Mesenchymal stem cell (in vitro differentiated cells and primary cell): ENCODE data around the gene TRA2A.

Experiments
- DNase-seq: peaks from one replicate; pipeline ENCODE4 v3.0.0-alpha.2; 2013
- H2AFZ ChIP-seq: one replicate; pipeline ENCODE4 v1.6.1; 2013; ENCODE audit warnings: low read depth, mild to moderate bottlenecking, control low read depth, inconsistent platforms, low read length, moderate library complexity
- H2AK5ac ChIP-seq: 2 replicates; pipeline ENCODE4 v1.6.1; 2013; ENCODE audit warnings: low read length, moderate library complexity, mild to moderate bottlenecking, inconsistent platforms; ENCODE audit not compliant: severe bottlenecking
- H2BK120ac ChIP-seq: one replicate; pipeline ENCODE4 v1.6.1; 2013; ENCODE audit warnings: low read depth, mild to moderate bottlenecking, inconsistent platforms, low read length, moderate library complexity
- H2BK12ac ChIP-seq, 2 experiments: one replicate each; pipeline ENCODE4 v1.6.1; 2013; ENCODE audit warnings: inconsistent platforms in 2 of 2, low read length in 2 of 2, mild to moderate bottlenecking in 2 of 2, moderate library complexity in 2 of 2, control low read depth in 1 of 2
- H2BK15ac ChIP-seq: one replicate; pipeline ENCODE4 v1.6.1; 2013; ENCODE audit warnings: mild to moderate bottlenecking, low read depth, inconsistent platforms; ENCODE audit not compliant: poor library complexity, severe bottlenecking
- H2BK5ac ChIP-seq: 2 replicates; pipeline ENCODE4 v1.6.1; 2013; ENCODE audit warnings: low read depth, mild to moderate bottlenecking, low read length, control low read depth, inconsistent platforms; ENCODE audit not compliant: poor library complexity, severe bottlenecking
- H3K14ac ChIP-seq, 2 experiments: one replicate each; pipeline ENCODE4 v1.6.1; 2013; ENCODE audit warnings: inconsistent platforms in 2 of 2, low read length in 2 of 2, control low read depth in 1 of 2, mild to moderate bottlenecking in 1 of 2, moderate library complexity in 1 of 2
- H3K18ac ChIP-seq, 2 experiments: one replicate each; pipeline ENCODE4 v1.6.1; 2013; ENCODE audit warnings: inconsistent platforms in 2 of 2, low read length in 2 of 2, control low read depth in 1 of 2, low read depth in 1 of 2, mild to moderate bottlenecking in 1 of 2
- H3K23ac ChIP-seq, 2 experiments: one replicate each; pipeline ENCODE4 v1.6.1; 2013; ENCODE audit warnings: inconsistent platforms in 2 of 2, low read length in 2 of 2, mild to moderate bottlenecking in 2 of 2, moderate library complexity in 2 of 2, control low read depth in 1 of 2
- H3K27ac ChIP-seq: 2 replicates; pipeline ENCODE4 v1.5.1; 2013; ENCODE audit warnings: mild to moderate bottlenecking, moderate library complexity, low read length, control low read depth, inconsistent platforms; ENCODE audit not compliant: poor library complexity, severe bottlenecking
- H3K27me3 ChIP-seq, 2 experiments: 2 replicates each; pipeline versions ENCODE4 v1.6.1 to v1.7.0; 2013; ENCODE audit warnings: low read length in 2 of 2, mild to moderate bottlenecking in 2 of 2, moderate library complexity in 2 of 2, control low read depth in 1 of 2, inconsistent platforms in 1 of 2; ENCODE audit not compliant: control insufficient read depth in 1 of 2, insufficient read depth in 1 of 2
- H3K36me3 ChIP-seq, 2 experiments: 2 replicates each; pipeline versions ENCODE4 v1.6.1 to v1.7.0; 2013; ENCODE audit warnings: low read length in 2 of 2, control low read depth in 1 of 2, inconsistent platforms in 1 of 2, low read depth in 1 of 2, mild to moderate bottlenecking in 1 of 2; ENCODE audit not compliant: insufficient read depth in 2 of 2, control insufficient read depth in 1 of 2
- H3K4ac ChIP-seq, 2 experiments: one replicate each; pipeline ENCODE4 v1.6.1; 2013; ENCODE audit warnings: inconsistent platforms in 2 of 2, low read length in 2 of 2, mild to moderate bottlenecking in 2 of 2, moderate library complexity in 2 of 2, control low read depth in 1 of 2, low read depth in 1 of 2
- H3K4me1 ChIP-seq: 2 replicates; pipeline ENCODE4 v1.6.1; 2013; ENCODE audit warnings: low read depth, low read length, control low read depth; ENCODE audit not compliant: control insufficient read depth, insufficient read depth
- H3K4me2 ChIP-seq: 2 replicates; pipeline ENCODE4 v1.6.1; 2013; ENCODE audit warnings: low read length, mild to moderate bottlenecking, inconsistent platforms; ENCODE audit not compliant: poor library complexity, severe bottlenecking
- H3K4me3 ChIP-seq, 2 experiments: 2 replicates each; pipeline versions ENCODE4 v1.5.1 to v1.7.0; 2013; ENCODE audit warnings: low read length in 2 of 2, mild to moderate bottlenecking in 2 of 2, control low read depth in 1 of 2, low read depth in 1 of 2; ENCODE audit not compliant: insufficient read depth in 1 of 2
- H3K79me1 ChIP-seq: replicated peaks from 2 replicates; pipeline ENCODE4 v1.6.1; 2013; ENCODE audit warnings: mild to moderate bottlenecking, control low read depth, low read length, inconsistent platforms; ENCODE audit not compliant: poor library complexity, severe bottlenecking
- H3K9ac ChIP-seq: 2 replicates; pipeline ENCODE4 v1.7.0; 2013; ENCODE audit warnings: mild to moderate bottlenecking, low read length, moderate library complexity
- H3K9me3 ChIP-seq: 2 replicates; pipeline ENCODE4 v1.7.0; 2013; ENCODE audit warnings: mild to moderate bottlenecking, low read length; ENCODE audit not compliant: control insufficient read depth
- H4K8ac ChIP-seq: one replicate; pipeline ENCODE4 v1.6.1; 2013; ENCODE audit warnings: inconsistent platforms, mild to moderate bottlenecking, low read length, moderate library complexity
- H4K91ac ChIP-seq: one replicate; pipeline ENCODE4 v1.6.1; 2013; ENCODE audit warnings: mild to moderate bottlenecking, low read length, inconsistent platforms
- WGBS: methylation state at CpG from one replicate; pipeline ENCODE4 v1.1.7; 2013; ENCODE audit warnings: mixed read lengths; 5-methylcytosine and 5-hydroxymethylcytosine counted together

TRA2A gene

DNA sequence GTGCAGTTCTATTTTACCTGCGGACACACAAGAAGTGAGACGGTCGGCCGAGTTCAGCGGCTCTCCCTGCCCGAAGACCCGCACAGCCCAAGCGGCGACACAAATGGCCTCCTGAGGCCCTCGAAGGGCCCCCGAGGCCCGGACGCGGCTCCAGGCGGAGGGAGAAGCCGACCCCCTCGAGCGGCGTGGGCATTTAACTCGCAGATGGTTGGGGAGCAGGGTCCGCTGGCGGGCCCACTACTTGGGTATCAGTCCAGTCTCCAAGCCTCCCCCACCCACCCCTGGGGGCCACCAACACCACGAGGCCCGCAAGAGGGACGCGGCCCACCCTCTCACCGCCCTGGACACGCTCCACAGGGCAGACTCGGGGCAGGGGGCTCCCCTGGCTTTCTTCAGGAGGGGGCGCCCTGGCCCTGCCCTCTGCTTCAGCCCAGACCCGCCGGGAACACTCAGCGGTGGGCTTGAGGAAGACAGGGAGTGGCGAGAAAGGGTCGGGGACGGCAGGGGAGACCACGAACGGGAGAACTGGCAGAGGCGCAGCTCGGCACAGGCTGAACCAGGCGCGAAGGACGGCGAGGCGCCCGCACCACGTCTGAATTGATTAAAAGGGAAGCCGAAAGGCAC lies 63.1 kb downstream of the TRA2A start:
- Histone ChIP-seq H3K9ac (peak overlapping the region; percentile 69), H3K23ac (peak overlapping the region; percentile 98 to 100), H3K27ac (peak overlapping the region; percentile 83), H3K14ac (peak overlapping the region; percentile 86 to 97), H4K8ac (peak overlapping the region; percentile 80), H3K4me3 (peak overlapping the region; percentile 78 to 81), H2AFZ (no peak overlapping the region), H3K79me1 (peaks cover 1% of the 10 kb centered on the region), H3K36me3 (no peaks in the 10 kb centered on the region), H2AK5ac (no peak overlapping the region), H4K91ac (peak overlapping the region; percentile 96), H3K9me3 (no peaks in the 10 kb centered on the region), H2BK15ac (peak overlapping the region; percentile 94), H2BK120ac (peak overlapping the region; percentile 88), H2BK12ac (peak overlapping the region; percentile 9 to 65), H3K4me1 (peaks cover 11% of the 10 kb centered on the region), H3K27me3 (peaks cover 0 to 87% of the 10 kb centered on the region in 2 experiments), H2BK5ac (peak overlapping the region; percentile 68), H3K18ac (peak overlapping the region; percentile 97 to 99), H3K4me2 (peak overlapping the region; percentile 88), H3K4ac (peak overlapping the region; percentile 98)
- DNase-seq = no peak
- under 1% methylated on average over 40 of the region's 48 CpGs for WGBS

DNA sequence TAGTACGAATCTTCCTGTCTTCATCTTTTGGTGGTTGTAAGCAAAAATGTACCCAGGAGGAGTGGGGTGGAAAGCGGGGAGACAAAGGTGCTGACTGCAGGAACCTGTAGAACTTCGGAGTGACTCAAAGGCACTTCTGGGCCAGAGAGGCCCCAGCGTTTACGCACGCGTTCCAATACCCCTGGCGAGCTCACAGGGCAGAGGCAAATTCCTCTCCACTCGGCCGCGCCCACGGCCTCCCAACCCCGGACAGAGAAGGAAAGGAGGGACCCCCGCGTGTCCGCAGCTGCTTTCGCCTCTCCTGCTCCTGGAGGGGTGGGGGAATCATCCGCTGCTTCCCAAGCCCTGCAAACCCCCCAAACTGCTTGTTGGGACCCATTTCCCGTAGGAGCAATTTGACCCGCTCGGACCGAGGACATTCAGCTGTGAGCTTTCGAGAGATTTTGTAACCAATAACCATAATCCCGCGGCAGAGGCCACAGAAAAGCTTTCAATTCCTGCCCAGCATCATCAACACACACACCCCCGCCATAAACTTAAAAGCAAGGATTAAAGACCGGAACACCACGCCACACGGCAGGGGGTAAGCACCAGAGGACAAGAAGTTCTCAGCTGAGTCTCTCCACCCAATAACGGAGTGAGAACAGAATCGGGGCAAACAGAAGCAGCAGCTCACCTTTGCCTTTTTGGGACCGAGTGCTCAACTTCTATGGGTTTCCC lies 63.8 kb downstream of the TRA2A start:
- peak overlapping the region; percentile 88 for H2BK120ac ChIP-seq
- under 1% methylated on average over 28 of the region's 32 CpGs for WGBS
- peak overlapping the region in 1 of 2 experiments; percentile 100 for H3K23ac ChIP-seq
- no peak overlapping the region for H2AFZ ChIP-seq
- H3K4me2 ChIP-seq = peak overlapping the region; percentile 88
- H2BK5ac ChIP-seq = peak overlapping the region; percentile 35
- H3K14ac ChIP-seq = peak overlapping the region; percentile 86 to 97
- H2BK15ac ChIP-seq = peak overlapping the region; percentile 94
- peak overlapping the region; percentile 83 for H3K27ac ChIP-seq
- H3K27me3 ChIP-seq = peaks cover 0 to 86% of the 10 kb centered on the region in 2 experiments
- H3K4ac ChIP-seq = peak overlapping the region; percentile 98
- DNase-seq = peak; percentile 75
- H3K4me1 ChIP-seq = peaks cover 9% of the 10 kb centered on the region
- H3K36me3 ChIP-seq = no peaks in the 10 kb centered on the region
- H3K4me3 ChIP-seq = peak overlapping the region; percentile 78 to 81
- peak overlapping the region; percentile 9 to 65 for H2BK12ac ChIP-seq
- no peak overlapping the region for H2AK5ac ChIP-seq
- H3K9ac ChIP-seq = peak overlapping the region; percentile 69
- peaks cover 1% of the 10 kb centered on the region for H3K79me1 ChIP-seq
- peak overlapping the region; percentile 97 to 99 for H3K18ac ChIP-seq
- H4K8ac ChIP-seq = no peak overlapping the region
- H3K9me3 ChIP-seq = no peaks in the 10 kb centered on the region
- H4K91ac ChIP-seq = peak overlapping the region; percentile 19

DNA sequence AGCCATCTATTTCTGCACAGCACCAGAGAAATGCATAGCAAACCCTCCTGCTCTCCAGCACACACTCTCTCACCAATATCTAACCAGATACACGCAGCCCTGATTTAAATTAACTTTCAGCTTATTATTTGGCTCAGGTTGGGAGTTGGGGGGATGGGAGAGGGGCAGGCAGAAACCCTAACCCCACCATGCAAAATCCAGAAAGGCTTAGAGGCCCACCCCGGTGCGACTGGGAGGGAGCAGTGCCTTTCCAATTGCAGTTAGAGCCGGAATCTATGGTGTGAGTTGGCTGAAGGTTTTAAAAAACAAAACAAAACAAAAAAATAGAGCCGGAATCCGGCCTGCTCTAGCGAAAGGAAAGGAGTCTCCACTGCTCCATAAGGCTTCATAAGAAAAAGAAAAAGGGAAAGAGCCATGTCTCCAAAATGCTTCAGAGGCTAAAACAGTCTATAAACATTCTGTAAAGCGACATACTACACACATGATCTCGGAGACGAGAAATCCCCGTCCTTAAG lies 64.4 kb downstream of the TRA2A start:
- Histone ChIP-seq H3K27ac (peak overlapping the region; percentile 83), H3K4me1 (peaks cover 9% of the 10 kb centered on the region), H3K18ac (peak overlapping the region; percentile 23 to 67), H3K9me3 (no peaks in the 10 kb centered on the region), H3K79me1 (peaks cover 1% of the 10 kb centered on the region), H2BK12ac (no peak overlapping the region), H3K9ac (peak overlapping the region; percentile 69), H3K4ac (peak overlapping the region in 1 of 2 experiments; percentile 43), H2BK120ac (no peak overlapping the region), H3K27me3 (peaks cover 0 to 80% of the 10 kb centered on the region in 2 experiments), H2BK5ac (no peak overlapping the region), H2AFZ (no peak overlapping the region), H3K4me2 (peak overlapping the region; percentile 88), H2AK5ac (no peak overlapping the region), H4K8ac (no peak overlapping the region), H3K14ac (peak overlapping the region in 1 of 2 experiments; percentile 53), H3K4me3 (peak overlapping the region; percentile 28 to 81), H3K36me3 (no peaks in the 10 kb centered on the region), H2BK15ac (no peak overlapping the region), H3K23ac (no peak overlapping the region), H4K91ac (no peak overlapping the region)
- 0% methylated on average over 8 of the region's 11 CpGs for WGBS
- DNase-seq = no peak

DNA sequence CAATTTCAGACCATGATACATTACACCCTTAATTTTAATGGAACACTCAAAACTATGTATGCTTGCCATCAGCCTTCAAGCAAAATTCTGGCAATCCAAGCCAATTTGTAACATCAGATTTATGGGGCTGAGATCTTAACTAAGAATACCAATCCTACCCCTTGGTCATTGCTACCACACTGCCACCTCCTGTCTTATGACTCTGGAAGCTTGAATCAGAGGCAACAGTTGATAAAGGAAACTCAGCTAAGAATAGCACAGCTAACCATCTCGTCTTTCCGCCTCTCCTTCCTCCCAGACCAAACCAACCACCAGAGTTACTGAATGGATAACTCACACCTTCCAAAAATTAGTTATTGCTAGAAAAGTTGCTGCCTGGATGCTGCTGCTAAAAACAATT lies 68.9 kb downstream of the TRA2A start:
- H3K79me1 ChIP-seq = peaks cover 1% of the 10 kb centered on the region
- H3K4ac ChIP-seq = no peak overlapping the region
- no peak overlapping the region for H3K4me2 ChIP-seq
- H2AK5ac ChIP-seq = no peak overlapping the region
- no peak overlapping the region for H4K8ac ChIP-seq
- H3K4me3 ChIP-seq = no peak overlapping the region
- peak; percentile 80 for DNase-seq
- H3K27me3 ChIP-seq = peaks cover 0 to 75% of the 10 kb centered on the region in 2 experiments
- H2BK120ac ChIP-seq = no peak overlapping the region
- H3K23ac ChIP-seq = no peak overlapping the region
- H3K14ac ChIP-seq = no peak overlapping the region
- peaks cover 9% of the 10 kb centered on the region for H3K4me1 ChIP-seq
- no peak overlapping the region for H2AFZ ChIP-seq
- no peak overlapping the region for H2BK12ac ChIP-seq
- H3K36me3 ChIP-seq = no peaks in the 10 kb centered on the region
- H3K9me3 ChIP-seq = no peaks in the 10 kb centered on the region
- H3K27ac ChIP-seq = peak overlapping the region; percentile 10
- no peak overlapping the region for H3K18ac ChIP-seq
- 40% methylated on average over 2 of the region's 2 CpGs for WGBS
- H2BK15ac ChIP-seq = no peak overlapping the region
- no peak overlapping the region for H2BK5ac ChIP-seq
- H4K91ac ChIP-seq = no peak overlapping the region
- H3K9ac ChIP-seq = no peak overlapping the region
